GM18873 (cell line): Measurements from ENCODE around the gene ATP8B2.
"Not testable (repeated sequence)": the region's sequence is repeated elsewhere in the genome, so short reads cannot be mapped to it uniquely, and the experiment has no call there.

Experiments
- ATAC-seq: cut with Tn5 transposase; IDR thresholded peaks from one replicate; pipeline ENCODE4 v1.9.1; 2021; ENCODE audit warnings: mild to moderate bottlenecking, moderate library complexity, moderate number of reproducible peaks; ENCODE audit not compliant: unreplicated experiment, low FRiP score

ATP8B2 gene

GRCh38 chr1:154324669-154325582, at the start of gene ATP8B2:
Gene ATP8B2, plus strand, starts transcription at chr1:154325525. Its CDS starts 2,617 bp downstream, at chr1:154328142.
- no peak for ATAC-seq

- ATAC-seq = no peak
Measured at GRCh38 chr1:154276797-154277196, 48.5 kb upstream of the ATP8B2 start.

GRCh38 chr1:154287591-154287990, 37.7 kb upstream of the ATP8B2 start:
- ATAC-seq = not testable (repeated sequence)

- ATAC-seq = no peak
Measured at GRCh38 chr1:154288661-154289060, 36.7 kb upstream of the ATP8B2 start.

- ATAC-seq = no peak
Measured at GRCh38 chr1:154290921-154291320, 34.4 kb upstream of the ATP8B2 start.

GRCh38 chr1:154295408-154296235, 29.7 kb upstream of the ATP8B2 start:
- no peak for ATAC-seq

GRCh38 chr1:154301582-154301981, 23.7 kb upstream of the ATP8B2 start:
- ATAC-seq = no peak

- ATAC-seq = no peak
Measured at GRCh38 chr1:154304664-154305337, 20.5 kb upstream of the ATP8B2 start.

- ATAC-seq = no peak
Measured at GRCh38 chr1:154306151-154306550, 19.2 kb upstream of the ATP8B2 start.

- not testable (repeated sequence) for ATAC-seq
Measured at GRCh38 chr1:154307670-154308270, 17.6 kb upstream of the ATP8B2 start.

- ATAC-seq = not testable (repeated sequence)
Measured at GRCh38 chr1:154309136-154309535, 16.2 kb upstream of the ATP8B2 start.

- ATAC-seq = not testable (repeated sequence)
Measured at GRCh38 chr1:154312229-154313065, 12.9 kb upstream of the ATP8B2 start.

GRCh38 chr1:154313066-154313356, 12.3 kb upstream of the ATP8B2 start:
- no peak for ATAC-seq

GRCh38 chr1:154314226-154314625, 11.1 kb upstream of the ATP8B2 start:
- ATAC-seq = not testable (repeated sequence)

GRCh38 chr1:154316704-154317103, 8.6 kb upstream of the ATP8B2 start:
- no peak for ATAC-seq

GRCh38 chr1:154318386-154318785, 6.9 kb upstream of the ATP8B2 start:
- no peak for ATAC-seq

- ATAC-seq = no peak
Measured at GRCh38 chr1:154320882-154321608, 4.3 kb upstream of the ATP8B2 start, which contains the start of gene AQP10. Gene AQP10, plus strand, starts transcription at chr1:154321093. Its CDS starts 63 bp downstream, at chr1:154321156.

GRCh38 chr1:154321609-154321934, 3.8 kb upstream of the ATP8B2 start:
- ATAC-seq = not testable (repeated sequence)

GRCh38 chr1:154323493-154323892, 1.8 kb upstream of the ATP8B2 start:
- no peak for ATAC-seq
